Naive thymus-derived CD4-positive, alpha-beta T cell (primary cell): Measurements from ENCODE around the gene BRAP. TPM values are rescaled to one million over a fixed set of nuclear protein-coding genes. Genes with fewer than 3 reads are reported as not detected.
"Not testable (repeated sequence)": the region's sequence is repeated elsewhere in the genome, so short reads cannot be mapped to it uniquely, and the experiment has no call there.

Experiments used
- ATAC-seq: fragments of 150-1000 bp; cut with Tn5 transposase; 2 replicates; pipeline ENCODE4 v1.10.0; 2021; ENCODE audit warnings: mild to moderate bottlenecking, moderate library complexity
- CTCF ChIA-PET: fragments of 350-600 bp; sonication (Branson Sonifier 250); formaldehyde crosslinking; loops from one replicate; lab custom pipeline; 2021; ENCODE audit warnings: antibody characterized with exemption; lab: Charles Lee
- POLR2A ChIA-PET: fragments of 350-600 bp; sonication (Branson Sonifier 250); formaldehyde crosslinking; loops from one replicate; lab custom pipeline; 2021; ENCODE audit warnings: antibody characterized with exemption, inconsistent platforms; lab: Charles Lee
- DNase-seq, 9 donors: peaks; one replicate each; pipeline versions ENCODE4 v3.0.0 to v3.0.0-alpha.2; 2020 to 2022; ENCODE audit warnings: mixed read lengths in 1 of 9
- H3K27ac ChIP-seq: one replicate; pipeline ENCODE4 v1.7.0; 2013; ENCODE audit warnings: mild to moderate bottlenecking, low read depth, low read length, moderate library complexity
- H3K27me3 ChIP-seq, 2 donors: one replicate each; pipeline ENCODE4 v1.7.0; 2013; ENCODE audit warnings: low read length in 2 of 2, mild to moderate bottlenecking in 2 of 2, moderate library complexity in 2 of 2; ENCODE audit not compliant: control insufficient read depth in 2 of 2, insufficient read depth in 2 of 2
- H3K36me3 ChIP-seq, 3 experiments: 1 replicate in 2 of 3; 2 replicates in 1 of 3; pipeline ENCODE4 v1.7.0; 2013; ENCODE audit warnings: low read length in 3 of 3, mild to moderate bottlenecking in 3 of 3, moderate library complexity in 1 of 3; ENCODE audit not compliant: insufficient read depth in 3 of 3, control insufficient read depth in 2 of 3
- H3K4me1 ChIP-seq, 2 donors: one replicate each; pipeline ENCODE4 v1.7.0; 2013; ENCODE audit warnings: low read length in 2 of 2, mild to moderate bottlenecking in 2 of 2, moderate library complexity in 1 of 2; ENCODE audit not compliant: control insufficient read depth in 2 of 2, insufficient read depth in 2 of 2
- H3K4me3 ChIP-seq: 2 replicates; pipeline ENCODE4 v1.7.0; 2013; ENCODE audit warnings: mild to moderate bottlenecking, low read length
- H3K9me3 ChIP-seq, 3 experiments: 1 replicate in 2 of 3; 2 replicates in 1 of 3; pipeline ENCODE4 v1.7.0; 2013; ENCODE audit warnings: low read length in 3 of 3; ENCODE audit not compliant: control insufficient read depth in 2 of 3
- H3K27ac Mint-ChIP-seq, 9 donors: one replicate each; pipeline ENCODE4 v1.8.0; 2020 to 2022; ENCODE audit warnings: mixed read lengths in 9 of 9, mild to moderate bottlenecking in 8 of 9, moderate library complexity in 5 of 9, inconsistent platforms in 2 of 9
- H3K27me3 Mint-ChIP-seq, 5 donors: one replicate each; pipeline ENCODE4 v1.8.0; 2021 to 2022; ENCODE audit warnings: mixed read lengths in 5 of 5, mild to moderate bottlenecking in 1 of 5
- H3K36me3 Mint-ChIP-seq, 5 donors: one replicate each; pipeline ENCODE4 v1.8.0; 2020 to 2022; ENCODE audit warnings: mixed read lengths in 5 of 5, mild to moderate bottlenecking in 3 of 5, inconsistent platforms in 1 of 5
- H3K4me1 Mint-ChIP-seq, 7 donors: one replicate each; pipeline ENCODE4 v1.8.0; 2020 to 2022; ENCODE audit warnings: mixed read lengths in 7 of 7, mild to moderate bottlenecking in 3 of 7, inconsistent platforms in 1 of 7
- H3K4me3 Mint-ChIP-seq, 10 donors: one replicate each; pipeline ENCODE4 v1.8.0; 2020 to 2022; ENCODE audit warnings: mild to moderate bottlenecking in 10 of 10, mixed read lengths in 10 of 10, moderate library complexity in 6 of 10, inconsistent platforms in 2 of 10
- H3K9me3 Mint-ChIP-seq, 11 donors: one replicate each; pipeline ENCODE4 v1.8.0; 2020 to 2022; ENCODE audit warnings: mixed read lengths in 11 of 11, mild to moderate bottlenecking in 4 of 11, inconsistent platforms in 1 of 11, moderate library complexity in 1 of 11
- intact Hi-C, 2 donors: fragments of 100-400 bp; cut with micrococcal nuclease; formaldehyde crosslinking; loops; one replicate each; pipeline ENCODE4 v1.15.1; 2023
- polyA plus RNA-seq, 2 donors: library from polyadenylated mRNA; unstranded; fragments of 300-500 nt; fragmentation: Illumina TruSeq; gene quantifications; one replicate each; pipeline ENCODE4 v1.2.3, GENCODE V29; 2021
- total RNA-seq, 6 experiments: library from RNA in 5 of 6; stranded (reverse) in 5 of 6; gene quantifications; 1 replicate in 5 of 6; 2 replicates in 1 of 6; pipeline ENCODE4 v1.2.3 and lab custom pipeline; 2021 to 2026

Gene BRAP
- total and polyA plus RNA-seq, 7 experiments from 2014 or later, result 19.4 to 27.3 (median 23.0) TPM

DNA sequence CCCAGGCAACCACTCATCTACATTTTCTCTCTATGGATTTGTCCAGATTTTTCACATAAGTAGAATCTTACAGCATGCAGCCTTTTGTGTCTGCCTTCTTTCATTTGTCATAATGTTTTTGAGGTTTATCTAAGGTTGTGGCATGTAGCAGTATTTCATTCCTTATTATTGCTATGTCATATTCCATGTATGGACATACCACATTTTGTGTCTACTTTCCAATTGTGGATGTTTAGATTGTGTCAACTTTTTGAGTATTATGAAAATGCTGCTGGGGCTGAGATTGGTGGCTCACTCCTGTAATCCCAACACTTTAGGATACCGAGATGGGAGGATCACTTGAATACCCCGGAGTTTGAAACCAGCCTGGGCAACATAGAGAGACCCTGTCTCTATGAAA, 83.4 kb downstream of the BRAP start:
- H3K4me3 ChIP-seq, result no peak overlapping the region
- POLR2A ChIA-PET, result interaction anchor here (0.6 kb wide), 1 partner anchor 258 kb away, joined by 3 read pairs; no protein-coding TSS in a partner anchor

DNA sequence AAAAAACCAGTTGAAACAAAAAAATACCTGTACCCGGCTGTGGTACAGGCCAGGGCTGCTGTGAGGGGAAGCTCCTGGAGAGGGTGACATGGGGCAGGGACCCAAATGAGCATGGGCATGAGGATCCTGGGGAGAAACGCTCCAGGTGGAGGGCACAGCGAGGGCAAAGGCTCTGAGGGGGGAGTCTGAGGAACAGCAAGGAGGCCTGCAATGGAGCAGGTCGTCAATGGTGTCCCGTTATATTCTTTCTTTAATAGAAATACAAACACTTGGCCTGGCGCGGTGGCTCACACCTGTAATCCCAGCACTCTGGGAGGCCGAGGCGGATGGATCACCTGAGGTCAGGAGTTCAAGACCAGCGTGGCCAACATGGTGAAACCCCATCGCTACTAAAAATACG, 84.8 kb downstream of the BRAP start:
- H3K4me1 Mint-ChIP-seq, result peaks cover 16 to 25% (median 18%) of the 10 kb centered on the region in 7 donors
- H3K4me3 ChIP-seq, CTCF ChIA-PET, H3K36me3 Mint-ChIP-seq, DNase-seq, POLR2A ChIA-PET, H3K27ac ChIP-seq, H3K27me3 ChIP-seq, H3K9me3 ChIP-seq, H3K4me1 ChIP-seq, ATAC-seq, H3K27me3 Mint-ChIP-seq: not testable (repeated sequence)
- peaks cover 0 to 11% (median 0%) of the 10 kb centered on the region in 11 donors for H3K9me3 Mint-ChIP-seq
- peak overlapping the region in 1 of 10 donors; percentile 12 for H3K4me3 Mint-ChIP-seq
- peak overlapping the region in 1 of 9 donors; percentile 75 for H3K27ac Mint-ChIP-seq
- intact Hi-C loops, result loop anchor here in 1 of 2 donors (1.0 kb wide), 1 partner anchor 195 kb away; no protein-coding TSS in a partner anchor
- H3K36me3 ChIP-seq, result peaks cover 0 to 15% (median 0%) of the 10 kb centered on the region in 3 experiments

More for the DNA sequence above, 83.4 kb downstream of the BRAP start:
- CTCF ChIA-PET, result interaction anchor here (0.6 kb wide), 1 partner anchor 83 kb away, joined by 3 read pairs; no protein-coding TSS in a partner anchor
- no peak overlapping the region for H3K27ac ChIP-seq
- no peaks in the 10 kb centered on the region for H3K4me1 ChIP-seq
- Mint-ChIP-seq H3K36me3 (peaks cover 0 to 4% (median 0%) of the 10 kb centered on the region in 5 donors), H3K4me3 (no peak overlapping the region), H3K9me3 (peaks cover 0 to 11% (median 0%) of the 10 kb centered on the region in 11 donors), H3K4me1 (peaks cover 6 to 12% (median 10%) of the 10 kb centered on the region in 7 donors), H3K27me3 (peaks cover 0 to 4% (median 0%) of the 10 kb centered on the region in 5 donors), H3K27ac (no peak overlapping the region)
- no peaks in the 10 kb centered on the region for H3K27me3 ChIP-seq
- H3K9me3 ChIP-seq, result no peaks in the 10 kb centered on the region
- intact Hi-C loops, result no loop called here
- peaks cover 0 to 15% (median 0%) of the 10 kb centered on the region in 3 experiments for H3K36me3 ChIP-seq
- no peak for DNase-seq
- no peak for ATAC-seq

DNA sequence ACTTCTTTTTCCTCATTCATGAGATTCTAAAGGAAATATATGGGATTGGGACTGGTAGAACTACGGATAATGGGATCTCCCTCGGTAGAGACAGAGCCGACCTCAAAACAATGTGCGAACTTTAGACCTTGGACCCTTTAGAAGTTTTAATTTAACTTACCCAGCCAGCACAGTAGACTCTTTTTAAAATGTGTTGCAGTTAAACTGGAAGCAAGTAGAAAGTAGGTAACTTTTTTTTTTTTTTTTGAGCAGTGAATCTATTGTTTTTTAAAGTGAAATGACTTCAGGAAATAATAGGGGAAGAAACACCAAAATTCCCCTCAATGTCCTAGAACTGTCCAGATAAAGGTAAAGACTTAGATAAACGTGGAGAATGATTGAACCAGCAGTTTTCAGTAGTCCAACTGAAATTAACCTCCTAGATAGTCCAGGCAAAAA, 85.5 kb downstream of the BRAP start:
- no peaks in the 10 kb centered on the region for H3K27me3 ChIP-seq
- Mint-ChIP-seq H3K27me3 (no peaks in the 10 kb centered on the region), H3K4me1 (peaks cover 17 to 33% (median 21%) of the 10 kb centered on the region in 7 donors), H3K36me3 (peaks cover 0 to 4% (median 0%) of the 10 kb centered on the region in 5 donors), H3K9me3 (peaks cover 0 to 11% (median 0%) of the 10 kb centered on the region in 11 donors), H3K4me3 (peak overlapping the region; percentile 74 to 93 (median 86)), H3K27ac (peak overlapping the region; percentile 83 to 93 (median 89))
- DNase-seq (peak in 2 of 9 donors; percentile 7 to 17), ATAC-seq (no peak)
- H3K36me3 ChIP-seq, result peaks cover 0 to 15% (median 0%) of the 10 kb centered on the region in 3 experiments
- ChIA-PET POLR2A (no interaction called here), CTCF (no interaction called here)
- intact Hi-C loops, result loop anchor here in 1 of 2 donors (1.0 kb wide), 1 partner anchor 194 kb away; no protein-coding TSS in a partner anchor
- peak overlapping the region; percentile 80 for H3K4me3 ChIP-seq
- H3K27ac ChIP-seq, result peak overlapping the region; percentile 80
- peaks cover 3 to 5% of the 10 kb centered on the region in 2 donors for H3K4me1 ChIP-seq
- no peaks in the 10 kb centered on the region for H3K9me3 ChIP-seq

DNA sequence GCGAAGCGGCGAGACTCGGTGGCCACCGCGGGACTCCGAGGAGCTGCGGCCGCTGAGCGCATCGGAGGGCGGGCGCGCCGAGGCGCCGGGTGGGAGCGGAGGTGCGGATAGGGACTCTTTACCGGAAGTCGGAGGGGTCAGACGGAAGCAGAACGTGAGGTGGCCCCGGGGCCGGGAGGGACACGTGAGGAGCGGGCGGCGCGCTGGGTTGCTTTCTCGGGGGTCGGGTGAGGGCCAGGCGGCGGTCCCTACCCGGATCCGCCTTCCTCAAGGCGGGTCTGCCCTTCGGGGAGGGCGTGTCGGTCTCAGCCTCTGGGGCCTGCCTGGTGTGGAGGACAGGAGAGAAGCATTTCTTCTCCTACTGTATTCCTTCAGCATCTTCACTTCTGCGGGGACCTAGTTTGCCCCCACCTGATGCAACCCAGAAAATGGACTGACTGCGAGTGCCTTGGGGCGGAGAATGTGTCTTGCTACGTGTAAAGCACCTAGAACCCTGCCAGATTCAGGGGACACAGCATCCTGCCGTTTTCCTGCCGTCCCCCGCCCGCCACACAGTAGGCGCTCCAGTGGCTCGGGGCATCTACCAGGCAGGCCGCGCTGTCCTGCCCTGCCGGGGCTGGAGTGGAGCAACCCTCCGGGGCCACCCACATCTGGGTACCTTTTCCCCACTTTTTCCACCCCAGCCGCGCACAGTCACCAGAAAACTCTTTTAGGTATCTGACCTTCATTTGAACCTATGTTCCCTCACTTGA, 86.1 kb downstream of the BRAP start:
- ATAC-seq (peak; percentile 89), DNase-seq (peak; percentile 82 to 94 (median 87))
- Mint-ChIP-seq H3K27ac (peak overlapping the region; percentile 83 to 93 (median 89)), H3K9me3 (peaks cover 0 to 11% (median 0%) of the 10 kb centered on the region in 11 donors), H3K27me3 (no peaks in the 10 kb centered on the region), H3K4me1 (peaks cover 22 to 39% (median 26%) of the 10 kb centered on the region in 7 donors), H3K36me3 (peaks cover 0 to 4% (median 0%) of the 10 kb centered on the region in 5 donors), H3K4me3 (peak overlapping the region; percentile 74 to 93 (median 86))
- Histone ChIP-seq H3K36me3 (peaks cover 0 to 15% (median 0%) of the 10 kb centered on the region in 3 experiments), H3K4me3 (peak overlapping the region; percentile 80), H3K27me3 (no peaks in the 10 kb centered on the region), H3K9me3 (no peaks in the 10 kb centered on the region), H3K27ac (peak overlapping the region; percentile 80), H3K4me1 (peaks cover 3 to 5% of the 10 kb centered on the region in 2 donors)
- intact Hi-C loops, result loop anchor here (1.0 to 10.0 kb wide), 18 partner anchors 42 to 1475 kb away; partner anchors contain the start of genes HECTD4 (in 2 of the 2), NAA25 (in 2 of the 2), PPP1CC (in 2 of the 2) and ACAD10 (in 1 of the 2)
- ChIA-PET POLR2A (interaction anchor here (0.6 kb wide), 1 partner anchor 72 kb away, joined by 3 read pairs; no protein-coding TSS in a partner anchor), CTCF (no interaction called here)

DNA sequence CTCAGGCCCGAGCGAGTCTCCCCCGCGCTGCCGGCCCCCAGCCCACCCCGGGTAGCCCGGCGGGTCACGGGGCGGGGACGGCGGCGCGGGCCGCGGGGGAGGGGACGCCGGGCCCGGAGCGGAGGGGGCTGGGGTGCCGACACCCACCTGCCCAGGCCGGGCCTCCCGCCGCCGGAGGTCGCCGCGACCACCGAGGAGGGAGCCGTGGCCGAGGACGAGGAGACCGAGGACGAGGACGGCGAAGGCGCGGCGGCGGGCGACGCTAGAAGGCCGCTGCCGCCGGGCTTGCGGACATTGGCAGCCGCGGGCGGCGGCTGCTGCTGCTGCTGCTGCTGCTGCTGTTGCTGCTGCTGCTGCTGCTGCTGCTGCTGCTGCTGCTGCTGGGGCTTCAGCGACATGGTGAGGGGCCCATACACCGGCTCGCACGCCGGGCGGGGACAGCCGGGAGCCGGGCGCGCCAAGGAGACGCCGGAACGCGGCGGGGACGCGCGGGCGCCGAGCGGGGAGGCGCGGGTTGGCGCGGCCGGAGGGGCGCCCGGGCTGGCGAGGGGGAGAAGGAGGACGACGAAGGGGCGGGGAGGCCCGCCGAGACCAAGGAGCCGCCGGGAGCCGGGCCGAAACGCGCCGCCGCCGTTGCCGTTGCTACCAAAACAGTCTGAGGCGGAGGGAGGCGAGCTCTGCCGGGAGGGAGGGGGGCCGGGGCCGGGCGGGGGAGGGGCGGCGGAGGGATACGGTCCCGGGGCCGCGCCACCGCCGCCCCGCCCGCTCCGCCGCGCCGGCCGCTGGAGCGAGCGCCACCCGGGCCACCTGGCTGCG, 86.9 kb downstream of the BRAP start, which contains the start of gene ATXN2:
Gene ATXN2, minus strand, starts transcription at position 679 of the 816 bp plus-strand sequence. Its CDS starts 281 bp downstream, at position 398.
- Mint-ChIP-seq H3K9me3 (peaks cover 0 to 11% (median 0%) of the 10 kb centered on the region in 11 donors), H3K27ac (peak within 1 kb of the TSS; percentile 83 to 93 (median 89)), H3K4me1 (peaks cover 28 to 46% (median 33%) of the 10 kb centered on the region in 7 donors), H3K36me3 (peaks cover 0 to 4% (median 0%) of the 10 kb centered on the region in 5 donors), H3K4me3 (peak within 1 kb of the TSS; percentile 90 to 97 (median 96)), H3K27me3 (no peaks in the 10 kb centered on the region)
- peak; percentile 85 for ATAC-seq
- POLR2A ChIA-PET, result interaction anchor here (0.6 kb wide), 1 partner anchor 71 kb away, joined by 3 read pairs; no protein-coding TSS in a partner anchor
- peaks cover 0 to 15% (median 0%) of the 10 kb centered on the region in 3 experiments for H3K36me3 ChIP-seq
- peak within 1 kb of the TSS; percentile 80 for H3K4me3 ChIP-seq
- no peaks in the 10 kb centered on the region for H3K27me3 ChIP-seq
- no peaks in the 10 kb centered on the region for H3K9me3 ChIP-seq
- DNase-seq, result peak in 5 of 9 donors; percentile 71 to 89 (median 85)
- H3K27ac ChIP-seq, result peak within 1 kb of the TSS; percentile 80
- H3K4me1 ChIP-seq, result peaks cover 3 to 5% of the 10 kb centered on the region in 2 donors
- intact Hi-C loops, result loop anchor here (1.0 to 10.0 kb wide), 17 partner anchors 42 to 1474 kb away; partner anchors contain the start of genes HECTD4 (in 2 of the 2), NAA25 (in 2 of the 2), PPP1CC (in 2 of the 2) and ACAD10 (in 1 of the 2)
- CTCF ChIA-PET, result no interaction called here
